Neutrophil (primary cell): ENCODE data around the gene TASOR.
"Not testable (repeated sequence)": the region's sequence is repeated elsewhere in the genome, so short reads cannot be mapped to it uniquely, and the experiment has no call there.

Source experiments
- H3K27ac ChIP-seq: fragments of 200-600 bp; sonication (generic); 2 replicates; pipeline ENCODE4 v1.5.1; 2016; ENCODE audit warnings: mild to moderate bottlenecking, moderate library complexity
- H3K27me3 ChIP-seq: fragments of 200-600 bp; sonication (generic); 2 replicates; pipeline ENCODE4 v1.6.0; 2016; ENCODE audit warnings: mild to moderate bottlenecking
- H3K36me3 ChIP-seq: fragments of 200-600 bp; sonication (generic); 2 replicates; pipeline ENCODE4 v1.5.1; 2017
- H3K4me1 ChIP-seq, 2 experiments: fragments of 200-600 bp in 1 of 2; sonication (generic) in 1 of 2; 1 replicate in 1 of 2; 2 replicates in 1 of 2; pipeline versions ENCODE4 v1.5.1 to v1.6.1; 2013 to 2016; ENCODE audit warnings: low read depth in 1 of 2, low read length in 1 of 2, mild to moderate bottlenecking in 1 of 2, moderate library complexity in 1 of 2; ENCODE audit not compliant: control insufficient read depth in 1 of 2, insufficient read depth in 1 of 2
- H3K4me3 ChIP-seq, 2 experiments: fragments of 200-600 bp in 1 of 2; sonication (generic) in 1 of 2; 1 replicate in 1 of 2; 2 replicates in 1 of 2; pipeline ENCODE4 v1.5.1; 2013 to 2016; ENCODE audit warnings: low read depth in 1 of 2, low read length in 1 of 2, mild to moderate bottlenecking in 1 of 2, moderate library complexity in 1 of 2
- H3K9me3 ChIP-seq: fragments of 200-600 bp; sonication (generic); 2 replicates; pipeline ENCODE4 v1.5.1; 2016
- CTCF ChIP-seq: fragments of 200-600 bp; sonication (generic); IDR thresholded peaks from 2 replicates; pipeline ENCODE4 v1.5.1; 2016; ENCODE audit warnings: antibody characterized with exemption

The TASOR gene

GRCh38 chr3:56711344-56711743 lies 28.3 kb upstream of the TASOR start:
- Histone ChIP-seq H3K4me3 (no peak overlapping the region), H3K4me1 (no peaks in the 10 kb centered on the region), H3K9me3 (no peaks in the 10 kb centered on the region), H3K36me3 (no peaks in the 10 kb centered on the region), H3K27me3 (no peaks in the 10 kb centered on the region), H3K27ac (no peak overlapping the region)
- no peak for TF ChIP-seq CTCF

GRCh38 chr3:56707412-56707811 lies 24.3 kb upstream of the TASOR start:
- not testable (repeated sequence) for H3K27me3 ChIP-seq, H3K27ac ChIP-seq, H3K4me3 ChIP-seq, H3K9me3 ChIP-seq, H3K4me1 ChIP-seq, H3K36me3 ChIP-seq

GRCh38 chr3:56706629-56707028 lies 23.6 kb upstream of the TASOR start:
- Histone ChIP-seq H3K27ac (no peak overlapping the region), H3K27me3 (no peaks in the 10 kb centered on the region), H3K4me3 (no peak overlapping the region), H3K9me3 (no peaks in the 10 kb centered on the region), H3K4me1 (no peaks in the 10 kb centered on the region), H3K36me3 (no peaks in the 10 kb centered on the region)
- TF ChIP-seq CTCF, result no peak

GRCh38 chr3:56704706-56705105 lies 21.6 kb upstream of the TASOR start:
- Histone ChIP-seq H3K9me3 (no peaks in the 10 kb centered on the region), H3K27ac (no peak overlapping the region), H3K36me3 (no peaks in the 10 kb centered on the region), H3K4me1 (no peaks in the 10 kb centered on the region), H3K27me3 (no peaks in the 10 kb centered on the region), H3K4me3 (no peak overlapping the region)
- no peak for TF ChIP-seq CTCF

GRCh38 chr3:56702490-56703315 lies 19.6 kb upstream of the TASOR start:
- H3K4me1 ChIP-seq, result no peaks in the 10 kb centered on the region
- TF ChIP-seq CTCF, result peak; percentile 76
- no peak overlapping the region for H3K4me3 ChIP-seq
- no peaks in the 10 kb centered on the region for H3K36me3 ChIP-seq
- no peaks in the 10 kb centered on the region for H3K27me3 ChIP-seq
- H3K27ac ChIP-seq, result no peak overlapping the region
- no peaks in the 10 kb centered on the region for H3K9me3 ChIP-seq

GRCh38 chr3:56700151-56700550 lies 17.1 kb upstream of the TASOR start:
- Histone ChIP-seq H3K27ac (no peak overlapping the region), H3K4me3 (no peak overlapping the region), H3K36me3 (no peaks in the 10 kb centered on the region), H3K9me3 (no peaks in the 10 kb centered on the region), H3K4me1 (peaks cover 0 to 1% of the 10 kb centered on the region in 2 experiments), H3K27me3 (no peaks in the 10 kb centered on the region)
- TF ChIP-seq CTCF, result no peak
